IMR-90 (cell line): Measurements from ENCODE around the gene YIPF3. TPM values are rescaled to one million over a fixed set of nuclear protein-coding genes. Genes with fewer than 3 reads are reported as not detected.
"Not testable (repeated sequence)": the region's sequence is repeated elsewhere in the genome, so short reads cannot be mapped to it uniquely, and the experiment has no call there.

Source experiments
- ATAC-seq: fragments of 200-7000 bp; cut with Tn5 transposase; 2 replicates; pipeline ENCODE4 v1.9.1; 2020; ENCODE audit warnings: low read depth, mild to moderate bottlenecking, moderate library complexity
- BruUV-seq: library from RNA; stranded (reverse); fragments of 400-500 nt; replicated peaks from 2 replicates; lab custom pipeline; 2021; lab: Mats Ljungman, UMichigan
- CTCF ChIA-PET: fragments of 300-600 bp; formaldehyde crosslinking; extraction: SDS; loops from one replicate; lab custom pipeline; 2021; ENCODE audit warnings: antibody characterized with exemption; lab: Yijun Ruan, JAX
- POLR2A ChIA-PET: fragments of 300-600 bp; sonication (Branson Sonifier 250); formaldehyde crosslinking; loops from one replicate; lab custom pipeline; 2022; ENCODE audit warnings: antibody characterized with exemption; ENCODE audit not compliant: unreplicated experiment; lab: Charles Lee
- DNase-seq: peaks from one replicate; pipeline ENCODE4 v3.0.0; 2013
- H2AFZ ChIP-seq: replicated peaks from 2 replicates; pipeline ENCODE3; 2013; ENCODE audit warnings: low read length, mild to moderate bottlenecking; ENCODE audit not compliant: poor library complexity
- H2AK5ac ChIP-seq: 2 replicates; pipeline ENCODE4 v1.6.1; 2013; ENCODE audit warnings: low read depth, low read length, inconsistent platforms
- H2AK9ac ChIP-seq: replicated peaks from 2 replicates; pipeline ENCODE3; 2013; ENCODE audit warnings: mild to moderate bottlenecking, low read depth, low read length, moderate library complexity; ENCODE audit not compliant: poor library complexity
- H2BK120ac ChIP-seq: 2 replicates; pipeline ENCODE4 v1.6.1; 2013; ENCODE audit warnings: low read depth, low read length, inconsistent platforms
- H2BK15ac ChIP-seq: 3 replicates; pipeline ENCODE4 v1.6.1; 2013; ENCODE audit warnings: low read depth, low read length, inconsistent platforms
- H2BK20ac ChIP-seq: 2 replicates; pipeline ENCODE4 v1.6.1; 2013; ENCODE audit warnings: low read depth, mild to moderate bottlenecking, inconsistent platforms, low read length, moderate library complexity
- H2BK5ac ChIP-seq: 2 replicates; pipeline ENCODE4 v1.6.1; 2013; ENCODE audit warnings: mild to moderate bottlenecking, low read depth, low read length, inconsistent platforms; ENCODE audit not compliant: poor library complexity, severe bottlenecking
- H3K14ac ChIP-seq: replicated peaks from 2 replicates; pipeline ENCODE4 v1.6.1; 2013; ENCODE audit warnings: low read depth, low read length, inconsistent platforms
- H3K18ac ChIP-seq: 2 replicates; pipeline ENCODE4 v1.6.1; 2013; ENCODE audit warnings: low read depth, low read length, control low read depth
- H3K23ac ChIP-seq: 2 replicates; pipeline ENCODE4 v1.6.1; 2013; ENCODE audit warnings: low read depth, low read length, inconsistent platforms
- H3K27ac ChIP-seq: 2 replicates; pipeline ENCODE4 v1.5.1; 2013; ENCODE audit warnings: mild to moderate bottlenecking, control low read depth, low read length; ENCODE audit not compliant: insufficient read depth
- H3K27me3 ChIP-seq: 2 replicates; pipeline ENCODE4 v1.6.1; 2013; ENCODE audit warnings: low read length; ENCODE audit not compliant: control insufficient read depth, insufficient read depth
- H3K36me3 ChIP-seq: 2 replicates; pipeline ENCODE4 v1.6.1; 2013; ENCODE audit warnings: low read length, mixed read lengths; ENCODE audit not compliant: control insufficient read depth, insufficient read depth
- H3K4ac ChIP-seq: 2 replicates; pipeline ENCODE4 v1.6.1; 2013; ENCODE audit warnings: low read depth, low read length, inconsistent platforms
- H3K4me1 ChIP-seq: 2 replicates; pipeline ENCODE4 v1.6.1; 2013; ENCODE audit warnings: low read length, mixed read lengths; ENCODE audit not compliant: control insufficient read depth, insufficient read depth
- H3K4me2 ChIP-seq: 2 replicates; pipeline ENCODE4 v1.6.1; 2013; ENCODE audit warnings: low read depth, mild to moderate bottlenecking, control low read depth, low read length, moderate library complexity
- H3K4me3 ChIP-seq: 2 replicates; pipeline ENCODE4 v1.5.1; 2013; ENCODE audit warnings: low read depth, mild to moderate bottlenecking, control low read depth, low read length, moderate library complexity; ENCODE audit not compliant: insufficient read depth
- H3K56ac ChIP-seq: 2 replicates; pipeline ENCODE4 v1.6.1; 2013; ENCODE audit warnings: low read length, inconsistent platforms; ENCODE audit not compliant: insufficient read depth; ENCODE audit errors: extremely low read depth
- H3K79me1 ChIP-seq, 2 experiments: 2 replicates each; pipeline ENCODE4 v1.6.1; 2013; ENCODE audit warnings: low read length in 2 of 2, inconsistent platforms in 1 of 2, low read depth in 1 of 2
- H3K9ac ChIP-seq: 2 replicates; pipeline ENCODE4 v1.6.1; 2013; ENCODE audit warnings: low read depth, low read length, control low read depth
- H3K9me1 ChIP-seq: 2 replicates; pipeline ENCODE4 v1.6.1; 2013; ENCODE audit warnings: low read length, inconsistent platforms; ENCODE audit not compliant: insufficient read depth
- H3K9me3 ChIP-seq: 2 replicates; pipeline ENCODE4 v1.6.1; 2013; ENCODE audit warnings: low read length; ENCODE audit not compliant: control insufficient read depth, insufficient read depth
- H4K20me1 ChIP-seq: 2 replicates; pipeline ENCODE4 v1.6.1; 2013; ENCODE audit warnings: low read length, inconsistent platforms; ENCODE audit not compliant: insufficient read depth
- H4K5ac ChIP-seq: 2 replicates; pipeline ENCODE4 v1.6.1; 2013; ENCODE audit warnings: mild to moderate bottlenecking, low read depth, low read length, control low read depth
- H4K8ac ChIP-seq, 2 experiments: 2 replicates each; pipeline ENCODE4 v1.6.1; 2013; ENCODE audit warnings: low read depth in 2 of 2, low read length in 2 of 2, control low read depth in 1 of 2, inconsistent platforms in 1 of 2
- H4K91ac ChIP-seq: 2 replicates; pipeline ENCODE4 v1.6.1; 2013; ENCODE audit warnings: low read depth, low read length, inconsistent platforms; ENCODE audit not compliant: insufficient read depth
- WGBS, 2 experiments: methylation state at CpG; one replicate each; pipeline versions ENCODE4 v1.1.5 to v1.1.7; 2013; ENCODE audit warnings: missing lambda C conversion rate in 2 of 2; ENCODE audit not compliant: insufficient read length in 1 of 2; ENCODE audit errors: extremely low coverage in 2 of 2; 5-methylcytosine and 5-hydroxymethylcytosine counted together
- dilution Hi-C: fragments of 300-500 bp; cut with HindIII; formaldehyde crosslinking; loops from one replicate; pipeline ENCODE4 v1.14.3; 2018; ENCODE audit warnings: low sequenced_read_pairs; ENCODE audit not compliant: unreplicated experiment
- in situ Hi-C: fragments of 300-500 bp; cut with MboI; formaldehyde crosslinking; loops from 3 replicates; pipeline ENCODE4 v1.14.3; 2019; ENCODE audit warnings: low sequenced_read_pairs, inconsistent platforms, mixed read lengths
- intact Hi-C: fragments of 100-400 bp; cut with micrococcal nuclease; formaldehyde crosslinking; loops from 2 replicates; pipeline ENCODE4 v1.10.0; 2022
- polyA plus RNA-seq, 3 experiments: library from polyadenylated mRNA; depleted of rRNA; stranded (reverse); fragments of >200 nt; gene quantifications; 2 replicates each; pipeline ENCODE4 v1.2.3, GENCODE V29; 2012; ENCODE audit warnings: low replicate concordance in 1 of 3
- total RNA-seq: library from RNA; depleted of rRNA; stranded (reverse); fragments of >200 nt; gene quantifications from 2 replicates; pipeline ENCODE4 v1.2.3, GENCODE V29; 2012
- TF ChIP-seq, protein P1 (sequence below): fragments of 150-350 bp; IDR thresholded peaks from 2 replicates; pipeline ENCODE4 v1.6.1; 2016; ENCODE audit warnings: low read depth, mild to moderate bottlenecking, low read length, moderate library complexity, borderline replicate concordance

YIPF3 gene
- total and polyA plus RNA-seq, 2 of the 4 experiments (the other 2 are of a cell fraction), result 114 to 193 TPM

GRCh38 chr6:43499028-43499815 lies 17.5 kb downstream of the YIPF3 start (continued):
- TF ChIP-seq, protein P1, sequence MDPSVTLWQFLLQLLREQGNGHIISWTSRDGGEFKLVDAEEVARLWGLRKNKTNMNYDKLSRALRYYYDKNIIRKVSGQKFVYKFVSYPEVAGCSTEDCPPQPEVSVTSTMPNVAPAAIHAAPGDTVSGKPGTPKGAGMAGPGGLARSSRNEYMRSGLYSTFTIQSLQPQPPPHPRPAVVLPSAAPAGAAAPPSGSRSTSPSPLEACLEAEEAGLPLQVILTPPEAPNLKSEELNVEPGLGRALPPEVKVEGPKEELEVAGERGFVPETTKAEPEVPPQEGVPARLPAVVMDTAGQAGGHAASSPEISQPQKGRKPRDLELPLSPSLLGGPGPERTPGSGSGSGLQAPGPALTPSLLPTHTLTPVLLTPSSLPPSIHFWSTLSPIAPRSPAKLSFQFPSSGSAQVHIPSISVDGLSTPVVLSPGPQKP, result no peak

- H2AFZ ChIP-seq, H4K91ac ChIP-seq, H3K23ac ChIP-seq, H3K27ac ChIP-seq, H3K9ac ChIP-seq, H3K4me3 ChIP-seq, H2BK5ac ChIP-seq, H4K5ac ChIP-seq, ATAC-seq, H2AK9ac ChIP-seq, DNase-seq, BruUV-seq, H3K14ac ChIP-seq, H4K8ac ChIP-seq, H2BK20ac ChIP-seq, POLR2A ChIA-PET, H3K4me2 ChIP-seq, dilution Hi-C loops, H3K18ac ChIP-seq, H3K56ac ChIP-seq, H2AK5ac ChIP-seq, H2BK15ac ChIP-seq, H3K9me3 ChIP-seq, H3K4ac ChIP-seq, CTCF ChIA-PET, H2BK120ac ChIP-seq, H3K27me3 ChIP-seq: not testable (repeated sequence)
- in situ Hi-C loops, result loop anchor here (5.0 to 10.0 kb wide), 2 partner anchors 36 to 53 kb away; no protein-coding TSS in a partner anchor
- WGBS, 2 experiments, result 100% methylated on average over 4 of the region's 5 CpGs; no CpG with 5 or more reads in 1 of the 2 experiments
- peaks cover 20 to 44% of the 10 kb centered on the region in 2 experiments for H3K79me1 ChIP-seq
- peaks cover 23% of the 10 kb centered on the region for H3K9me1 ChIP-seq
- intact Hi-C loops, result loop anchor here (5.0 kb wide), 1 partner anchor 131 kb away; the partner anchor contains the start of gene ZNF318
- peaks cover 42% of the 10 kb centered on the region for H3K36me3 ChIP-seq
- H4K20me1 ChIP-seq, result peaks cover 14% of the 10 kb centered on the region; the same call in 1 of the 2 replicates
- H3K4me1 ChIP-seq, result peaks cover 35% of the 10 kb centered on the region
These were observed 18.4 kb downstream of the YIPF3 start for GRCh38 chr6:43498291-43498690.
